Stimulated activated naive CD8-positive, alpha-beta T cell treated with anti-CD3 and anti-CD28 coated beads, Interleukin-15, amount 100 ng/mL, for 72 hours (primary cell): ENCODE data around the gene SCN1A.
"Not testable (repeated sequence)": the region's sequence is repeated elsewhere in the genome, so short reads cannot be mapped to it uniquely, and the experiment has no call there.

ENCODE experiments used
- ATAC-seq: fragments of 150-1000 bp; cut with Tn5 transposase; 2 replicates; pipeline ENCODE4 v1.10.0; 2021; ENCODE audit warnings: mild to moderate bottlenecking, moderate library complexity
- DNase-seq, 2 donors: peaks; one replicate each; pipeline ENCODE4 v3.0.0; 2021 to 2022
- H3K27ac Mint-ChIP-seq, 2 donors: one replicate each; pipeline ENCODE4 v1.8.0; 2022; ENCODE audit warnings: mild to moderate bottlenecking in 2 of 2, mixed read lengths in 2 of 2, moderate library complexity in 2 of 2
- H3K27me3 Mint-ChIP-seq: one replicate; pipeline ENCODE4 v1.8.0; 2022; ENCODE audit warnings: mixed read lengths
- H3K4me1 Mint-ChIP-seq: one replicate; pipeline ENCODE4 v1.8.0; 2022; ENCODE audit warnings: mild to moderate bottlenecking, mixed read lengths
- H3K4me3 Mint-ChIP-seq, 2 donors: one replicate each; pipeline ENCODE4 v1.8.0; 2022; ENCODE audit warnings: mild to moderate bottlenecking in 2 of 2, mixed read lengths in 2 of 2, moderate library complexity in 1 of 2
- H3K9me3 Mint-ChIP-seq, 2 donors: one replicate each; pipeline ENCODE4 v1.8.0; 2022; ENCODE audit warnings: mixed read lengths in 2 of 2

The SCN1A gene

GRCh38 chr2:166140932-166141331 is 13.1 kb upstream of the SCN1A start:
- ATAC-seq (no peak), DNase-seq (no peak)
- Mint-ChIP-seq H3K9me3 (peaks cover 9 to 12% of the 10 kb centered on the region in 2 donors), H3K27ac (no peak overlapping the region), H3K27me3 (peaks cover 5% of the 10 kb centered on the region), H3K4me3 (no peak overlapping the region), H3K4me1 (no peaks in the 10 kb centered on the region)

DNA sequence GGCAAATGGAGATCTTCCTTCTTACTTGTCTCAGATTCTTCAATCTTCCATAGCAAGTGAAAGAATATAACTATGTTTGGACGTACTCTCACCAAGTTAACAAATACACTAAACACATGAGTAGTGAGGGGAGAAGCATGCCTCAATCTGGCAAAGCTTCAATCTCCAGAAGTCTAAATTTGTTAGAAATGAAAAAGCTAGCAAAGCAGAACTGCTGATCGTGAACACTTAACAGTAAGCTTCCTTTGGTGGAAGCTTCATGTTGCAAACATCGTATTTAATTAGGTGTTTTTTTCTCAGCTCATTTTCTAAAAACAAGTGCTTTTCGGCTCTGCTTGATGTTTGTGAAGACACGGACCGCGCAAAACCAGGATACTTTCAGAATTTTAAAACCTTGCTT is 12.7 kb upstream of the SCN1A start:
- Mint-ChIP-seq H3K4me1 (no peaks in the 10 kb centered on the region), H3K9me3 (peaks cover 9 to 12% of the 10 kb centered on the region in 2 donors), H3K27me3 (peaks cover 5% of the 10 kb centered on the region), H3K27ac (no peak overlapping the region), H3K4me3 (no peak overlapping the region)
- ATAC-seq (no peak), DNase-seq (no peak)

DNA sequence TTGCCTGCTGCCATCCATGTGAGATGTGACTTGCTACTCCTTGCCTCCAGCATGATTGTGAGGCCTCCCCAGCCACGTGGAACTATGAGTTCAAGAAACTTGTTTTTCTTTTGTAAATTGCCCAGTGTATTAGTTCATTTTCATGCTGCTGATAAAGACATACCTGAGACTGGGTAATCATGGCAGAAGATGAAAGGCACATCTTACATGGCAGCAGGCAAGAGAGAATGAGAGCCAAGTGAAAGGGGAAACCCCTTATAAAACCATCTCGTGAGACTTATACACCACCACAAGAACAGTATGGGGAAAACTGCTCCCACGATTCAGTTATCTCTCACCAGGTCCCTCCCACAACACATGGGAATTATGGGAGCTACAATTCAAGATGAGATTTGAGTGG is 11.7 kb upstream of the SCN1A start:
- not testable (repeated sequence) for ATAC-seq, H3K27me3 Mint-ChIP-seq, H3K27ac Mint-ChIP-seq, H3K4me1 Mint-ChIP-seq, DNase-seq, H3K4me3 Mint-ChIP-seq
- peaks cover 9 to 12% of the 10 kb centered on the region in 2 donors for H3K9me3 Mint-ChIP-seq

- no peak for DNase-seq
- Mint-ChIP-seq H3K9me3 (peaks cover 9 to 12% of the 10 kb centered on the region in 2 donors), H3K4me3 (no peak overlapping the region), H3K27ac (no peak overlapping the region), H3K27me3 (peaks cover 5% of the 10 kb centered on the region), H3K4me1 (no peaks in the 10 kb centered on the region)
- no peak for ATAC-seq
These were observed 10.8 kb upstream of the SCN1A start for GRCh38 chr2:166138667-166139066.

DNA sequence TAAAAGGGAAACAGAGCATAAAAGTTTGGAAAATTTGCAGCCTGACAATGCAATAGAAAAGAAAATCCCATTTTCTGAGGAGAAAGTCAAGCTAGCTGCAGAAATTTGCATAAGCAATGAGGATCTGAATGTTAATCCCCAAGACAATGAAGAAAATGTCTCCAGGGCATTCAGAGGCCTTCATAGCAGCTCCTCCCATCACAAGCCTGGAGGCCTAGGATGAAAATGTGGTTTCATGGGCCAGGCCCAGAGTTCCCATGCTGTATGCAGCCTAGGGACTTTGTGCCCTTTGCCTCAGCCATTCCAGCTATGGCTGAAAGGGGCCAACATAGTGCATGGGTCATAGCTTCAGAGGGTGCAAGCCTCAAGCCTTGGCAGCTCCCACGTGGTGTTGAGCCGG is 10.3 kb upstream of the SCN1A start:
- ATAC-seq (no peak), DNase-seq (no peak)
- H3K27me3 Mint-ChIP-seq: peaks cover 5% of the 10 kb centered on the region
- H3K27ac Mint-ChIP-seq: no peak overlapping the region
- no peak overlapping the region for H3K4me3 Mint-ChIP-seq
- H3K9me3 Mint-ChIP-seq: peaks cover 9 to 12% of the 10 kb centered on the region in 2 donors
- no peaks in the 10 kb centered on the region for H3K4me1 Mint-ChIP-seq

- peaks cover 9 to 12% of the 10 kb centered on the region in 2 donors for H3K9me3 Mint-ChIP-seq
- no peak overlapping the region for H3K4me3 Mint-ChIP-seq
- ATAC-seq (no peak), DNase-seq (no peak)
- peaks cover 5% of the 10 kb centered on the region for H3K27me3 Mint-ChIP-seq
- H3K27ac Mint-ChIP-seq: no peak overlapping the region
- H3K4me1 Mint-ChIP-seq: no peaks in the 10 kb centered on the region
These were observed 9.5 kb upstream of the SCN1A start for GRCh38 chr2:166137331-166137730.

DNA sequence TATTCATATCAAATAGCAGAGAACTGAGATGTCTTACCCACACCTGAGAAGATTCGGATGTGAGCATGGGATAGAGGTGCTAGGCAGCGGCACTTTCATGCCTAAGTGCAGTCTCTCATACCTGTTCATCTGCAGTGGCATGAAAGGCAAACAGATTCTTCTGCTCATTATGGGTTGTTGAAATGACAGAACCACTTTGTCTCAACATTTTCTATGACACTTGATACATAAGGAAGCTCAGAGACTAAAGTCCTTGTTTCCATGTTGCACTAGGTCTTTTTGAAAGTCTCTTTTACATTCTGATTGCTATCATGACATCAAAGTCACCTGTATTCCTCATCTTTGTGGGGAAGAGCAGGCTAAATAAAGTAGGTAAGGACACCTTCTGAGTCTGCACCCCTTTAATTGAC is 8.0 kb upstream of the SCN1A start:
- Mint-ChIP-seq H3K27ac (no peak overlapping the region), H3K9me3 (peaks cover 9 to 12% of the 10 kb centered on the region in 2 donors), H3K27me3 (peaks cover 5% of the 10 kb centered on the region), H3K4me1 (no peaks in the 10 kb centered on the region), H3K4me3 (no peak overlapping the region)
- DNase-seq: no peak
- no peak for ATAC-seq

DNA sequence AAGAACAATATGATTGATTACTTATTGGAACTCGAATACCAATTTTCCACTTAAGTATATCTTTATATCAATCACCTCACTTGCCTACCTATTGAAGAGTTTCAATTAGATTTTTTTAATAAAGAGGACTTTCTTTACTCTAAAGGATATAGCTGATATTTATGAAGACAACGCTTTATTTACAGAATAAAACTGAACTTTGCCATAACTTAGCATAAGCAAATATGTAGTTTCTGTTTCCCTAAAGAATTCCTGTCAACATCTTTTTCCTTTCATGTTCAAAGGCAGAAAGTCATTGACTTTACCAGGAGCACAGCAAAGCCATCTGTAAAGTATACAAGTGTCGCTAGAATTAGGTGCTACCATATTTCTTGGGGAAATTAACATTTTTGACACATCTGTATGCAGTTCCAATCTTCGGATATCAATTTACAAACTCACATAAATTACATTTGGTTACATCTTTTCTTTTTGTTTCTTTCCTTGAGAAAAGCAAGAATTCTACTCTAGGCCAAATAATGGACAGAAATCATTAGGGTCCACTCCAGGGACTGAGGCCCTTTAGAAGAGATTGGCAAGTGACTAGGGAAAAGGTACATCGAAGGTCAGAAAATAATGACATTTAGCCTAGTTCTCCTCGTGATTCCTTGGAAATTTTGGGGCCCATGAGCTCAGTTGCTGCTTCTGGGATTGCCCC is 7.5 kb upstream of the SCN1A start:
- Mint-ChIP-seq H3K4me1 (no peaks in the 10 kb centered on the region), H3K4me3 (no peak overlapping the region), H3K27me3 (peaks cover 5% of the 10 kb centered on the region), H3K27ac (no peak overlapping the region), H3K9me3 (peaks cover 9 to 12% of the 10 kb centered on the region in 2 donors)
- no peak for ATAC-seq
- no peak for DNase-seq

- Mint-ChIP-seq H3K27ac (no peak overlapping the region), H3K27me3 (peaks cover 5% of the 10 kb centered on the region), H3K4me3 (no peak overlapping the region), H3K9me3 (peaks cover 7 to 12% of the 10 kb centered on the region in 2 donors), H3K4me1 (no peaks in the 10 kb centered on the region)
- ATAC-seq (no peak), DNase-seq (no peak)
These were observed 6.7 kb upstream of the SCN1A start for GRCh38 chr2:166134252-166135151.

GRCh38 chr2:166133653-166134052 is 5.8 kb upstream of the SCN1A start:
- no peak overlapping the region for H3K4me3 Mint-ChIP-seq
- peaks cover 1% of the 10 kb centered on the region for H3K27me3 Mint-ChIP-seq
- H3K4me1 Mint-ChIP-seq: no peaks in the 10 kb centered on the region
- peaks cover 0 to 3% of the 10 kb centered on the region in 2 donors for H3K9me3 Mint-ChIP-seq
- ATAC-seq (no peak), DNase-seq (no peak)
- H3K27ac Mint-ChIP-seq: no peak overlapping the region

- ATAC-seq (no peak), DNase-seq (no peak)
- Mint-ChIP-seq H3K27me3 (peaks cover 24% of the 10 kb centered on the region), H3K27ac (no peak overlapping the region), H3K4me3 (no peak overlapping the region), H3K4me1 (peaks cover 6% of the 10 kb centered on the region), H3K9me3 (no peaks in the 10 kb centered on the region)
These were observed 311 bp upstream of the SCN1A start for GRCh38 chr2:166128156-166128505.

- ATAC-seq (no peak), DNase-seq (no peak)
- H3K4me1 Mint-ChIP-seq: peaks cover 6% of the 10 kb centered on the region
- no peak overlapping the region for H3K27ac Mint-ChIP-seq
- peaks cover 38% of the 10 kb centered on the region for H3K27me3 Mint-ChIP-seq
- H3K4me3 Mint-ChIP-seq: no peak overlapping the region
- H3K9me3 Mint-ChIP-seq: no peaks in the 10 kb centered on the region
These were observed 1.7 kb downstream of the SCN1A start for GRCh38 chr2:166126007-166126639.

GRCh38 chr2:166125557-166125956 is 2.3 kb downstream of the SCN1A start:
- no peak for DNase-seq
- Mint-ChIP-seq H3K9me3 (no peaks in the 10 kb centered on the region), H3K4me1 (peaks cover 6% of the 10 kb centered on the region), H3K27ac (no peak overlapping the region), H3K27me3 (peaks cover 38% of the 10 kb centered on the region), H3K4me3 (no peak overlapping the region)
- ATAC-seq: no peak

GRCh38 chr2:166118180-166118579 is 9.6 kb downstream of the SCN1A start:
- Mint-ChIP-seq H3K27me3 (peaks cover 15% of the 10 kb centered on the region), H3K27ac (no peak overlapping the region), H3K4me3 (no peak overlapping the region), H3K4me1 (no peaks in the 10 kb centered on the region), H3K9me3 (no peaks in the 10 kb centered on the region)
- DNase-seq: no peak
- no peak for ATAC-seq

GRCh38 chr2:166117491-166117890 is 10.3 kb downstream of the SCN1A start:
- Mint-ChIP-seq H3K4me3 (no peak overlapping the region), H3K9me3 (no peaks in the 10 kb centered on the region), H3K4me1 (no peaks in the 10 kb centered on the region), H3K27me3 (peaks cover 8% of the 10 kb centered on the region), H3K27ac (no peak overlapping the region)
- no peak for ATAC-seq
- no peak for DNase-seq

DNA sequence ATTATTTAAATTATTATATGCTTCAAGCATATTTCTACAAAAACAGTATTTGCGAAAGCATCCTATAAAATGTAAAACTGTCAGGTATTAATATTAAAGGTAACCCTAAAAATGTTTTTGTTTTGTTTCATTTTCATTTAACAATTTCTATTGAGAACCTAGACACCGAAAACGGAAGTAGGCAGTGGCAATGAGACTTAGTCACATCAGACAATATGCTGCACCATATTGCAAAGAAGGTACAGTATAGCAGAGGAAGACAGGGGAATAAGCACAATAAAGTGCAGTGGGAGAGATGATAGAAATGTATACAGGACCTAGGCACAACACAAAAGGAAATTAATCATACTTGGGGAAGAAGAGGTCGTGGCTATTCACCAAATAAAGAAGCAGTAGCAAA is 12.2 kb downstream of the SCN1A start:
- no peaks in the 10 kb centered on the region for H3K4me1 Mint-ChIP-seq
- H3K27me3 Mint-ChIP-seq: no peaks in the 10 kb centered on the region
- H3K27ac Mint-ChIP-seq: no peak overlapping the region
- DNase-seq: no peak
- no peak overlapping the region for H3K4me3 Mint-ChIP-seq
- ATAC-seq: no peak
- no peaks in the 10 kb centered on the region for H3K9me3 Mint-ChIP-seq
